Measurements from ENCODE around the gene CAT. TPM values are rescaled to one million over a fixed set of nuclear protein-coding genes. Genes with fewer than 3 reads are reported as not detected.

Gene CAT
- total RNA-seq, 1 experiment from 2014 or later = 26.6 TPM

- intact Hi-C loops (cut with micrococcal nuclease; ENCODE audit: unreplicated experiment) = no loop called here
- H3K9me3 ChIP-seq (ENCODE audit: low read depth, low read length, poor library complexity, severe bottlenecking) = no peaks in the 10 kb centered on the region
- no peaks in the 10 kb centered on the region for H3K27me3 ChIP-seq (replicated peaks; ENCODE audit: insufficient read depth, low read depth, low read length, poor library complexity)
- no peak overlapping the region for H3K4me3 ChIP-seq (ENCODE audit: low read depth, low read length, poor library complexity, severe bottlenecking)
- ChIA-PET CTCF (no interaction called here), POLR2A (ENCODE audit: low non-redundant PET) (no interaction called here)
- DNase-seq (ENCODE audit: low spot score) = no peak
- no peaks in the 10 kb centered on the region for H3K4me1 ChIP-seq (ENCODE audit: insufficient read depth, low read length, poor library complexity, severe bottlenecking)
- TF ChIP-seq EZH2 (IDR thresholded peaks at IDR 0.05; ENCODE audit: borderline replicate concordance, low read depth, low read length, poor library complexity, severe bottlenecking) = no peak
- TF ChIP-seq, protein P1, sequence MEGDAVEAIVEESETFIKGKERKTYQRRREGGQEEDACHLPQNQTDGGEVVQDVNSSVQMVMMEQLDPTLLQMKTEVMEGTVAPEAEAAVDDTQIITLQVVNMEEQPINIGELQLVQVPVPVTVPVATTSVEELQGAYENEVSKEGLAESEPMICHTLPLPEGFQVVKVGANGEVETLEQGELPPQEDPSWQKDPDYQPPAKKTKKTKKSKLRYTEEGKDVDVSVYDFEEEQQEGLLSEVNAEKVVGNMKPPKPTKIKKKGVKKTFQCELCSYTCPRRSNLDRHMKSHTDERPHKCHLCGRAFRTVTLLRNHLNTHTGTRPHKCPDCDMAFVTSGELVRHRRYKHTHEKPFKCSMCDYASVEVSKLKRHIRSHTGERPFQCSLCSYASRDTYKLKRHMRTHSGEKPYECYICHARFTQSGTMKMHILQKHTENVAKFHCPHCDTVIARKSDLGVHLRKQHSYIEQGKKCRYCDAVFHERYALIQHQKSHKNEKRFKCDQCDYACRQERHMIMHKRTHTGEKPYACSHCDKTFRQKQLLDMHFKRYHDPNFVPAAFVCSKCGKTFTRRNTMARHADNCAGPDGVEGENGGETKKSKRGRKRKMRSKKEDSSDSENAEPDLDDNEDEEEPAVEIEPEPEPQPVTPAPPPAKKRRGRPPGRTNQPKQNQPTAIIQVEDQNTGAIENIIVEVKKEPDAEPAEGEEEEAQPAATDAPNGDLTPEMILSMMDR (conservative IDR thresholded peaks at IDR 0.05; ENCODE audit: low read depth, low read length) = no peak
- no peaks in the 10 kb centered on the region for H3K36me3 ChIP-seq (ENCODE audit: insufficient read depth, low read length, poor library complexity, severe bottlenecking)
- BruUV-seq (replicated peaks) = no TSS peak
- no peak overlapping the region for H3K27ac ChIP-seq (ENCODE audit: low read depth, low read length, poor library complexity, severe bottlenecking)
Observed at GRCh38 chr11:34501500-34501899, 62.8 kb downstream of the CAT start.

DNA sequence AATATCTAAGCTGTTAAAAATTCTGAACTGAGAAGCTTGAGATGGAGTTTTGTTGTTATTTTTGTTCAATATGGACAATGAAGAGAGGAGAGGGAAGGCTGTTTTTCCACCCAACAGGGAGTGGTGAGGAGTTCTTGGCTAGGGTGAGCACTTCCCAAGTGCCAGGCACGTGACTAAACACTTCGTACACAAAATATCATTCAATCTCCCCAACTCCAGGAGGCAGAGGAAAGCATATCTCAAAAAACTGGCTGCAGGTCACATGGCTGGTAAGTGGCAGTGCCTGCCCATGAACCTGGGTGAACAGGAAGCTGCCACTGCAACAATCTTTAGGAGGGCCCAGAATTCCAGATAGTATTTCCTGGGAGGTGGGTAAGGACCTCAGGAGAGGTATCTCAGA lies 63.2 kb downstream of the CAT start:
- Histone ChIP-seq H3K27ac (ENCODE audit: low read depth, low read length, poor library complexity, severe bottlenecking) (no peak overlapping the region), H3K9me3 (ENCODE audit: low read depth, low read length, poor library complexity, severe bottlenecking) (no peaks in the 10 kb centered on the region), H3K27me3 (replicated peaks; ENCODE audit: insufficient read depth, low read depth, low read length, poor library complexity) (no peaks in the 10 kb centered on the region), H3K4me3 (ENCODE audit: low read depth, low read length, poor library complexity, severe bottlenecking) (no peak overlapping the region), H3K36me3 (ENCODE audit: insufficient read depth, low read length, poor library complexity, severe bottlenecking) (no peaks in the 10 kb centered on the region), H3K4me1 (ENCODE audit: insufficient read depth, low read length, poor library complexity, severe bottlenecking) (no peaks in the 10 kb centered on the region)
- no peak for DNase-seq (ENCODE audit: low spot score)
- ChIA-PET CTCF (interaction anchor here (0.7 kb wide), 1 partner anchor 43 kb away, joined by 3 read pairs; no protein-coding TSS in a partner anchor), POLR2A (ENCODE audit: low non-redundant PET) (no interaction called here)
- BruUV-seq (replicated peaks) = no TSS peak
- TF ChIP-seq, protein P1 (conservative IDR thresholded peaks at IDR 0.05; ENCODE audit: low read depth, low read length) = no peak
- TF ChIP-seq EZH2 (IDR thresholded peaks at IDR 0.05; ENCODE audit: borderline replicate concordance, low read depth, low read length, poor library complexity, severe bottlenecking) = no peak
- intact Hi-C loops (cut with micrococcal nuclease; ENCODE audit: unreplicated experiment) = no loop called here

- no peak overlapping the region for H3K4me3 ChIP-seq (ENCODE audit: low read depth, low read length, poor library complexity, severe bottlenecking)
- H3K27me3 ChIP-seq (replicated peaks; ENCODE audit: insufficient read depth, low read depth, low read length, poor library complexity) = no peaks in the 10 kb centered on the region
- no peaks in the 10 kb centered on the region for H3K9me3 ChIP-seq (ENCODE audit: low read depth, low read length, poor library complexity, severe bottlenecking)
- no peaks in the 10 kb centered on the region for H3K4me1 ChIP-seq (ENCODE audit: insufficient read depth, low read length, poor library complexity, severe bottlenecking)
- TF ChIP-seq, protein P1 (conservative IDR thresholded peaks at IDR 0.05; ENCODE audit: low read depth, low read length) = peak; percentile 34; the same call in 1 of the 2 replicates
- TF ChIP-seq EZH2 (IDR thresholded peaks at IDR 0.05; ENCODE audit: borderline replicate concordance, low read depth, low read length, poor library complexity, severe bottlenecking) = no peak
- BruUV-seq (replicated peaks) = no TSS peak
- POLR2A ChIA-PET (ENCODE audit: low non-redundant PET) = no interaction called here
- no peak overlapping the region for H3K27ac ChIP-seq (ENCODE audit: low read depth, low read length, poor library complexity, severe bottlenecking)
- CTCF ChIA-PET = interaction anchor here (1.5 kb wide), 1 partner anchor 10 kb away, joined by 5 read pairs; the partner anchor contains the start of gene ELF5
- intact Hi-C loops (cut with micrococcal nuclease; ENCODE audit: unreplicated experiment) = no loop called here
- H3K36me3 ChIP-seq (ENCODE audit: insufficient read depth, low read length, poor library complexity, severe bottlenecking) = no peaks in the 10 kb centered on the region
- DNase-seq (ENCODE audit: low spot score) = peak; percentile 43
Observed at GRCh38 chr11:34502949-34503348, 64.2 kb downstream of the CAT start.
